CD4-positive, alpha-beta T cell treated with Interleukin-15 for 4 hours (primary cell): ENCODE results near the gene TNS3.

Experiments
- DNase-seq: peaks from one replicate; pipeline ENCODE4 v3.0.0-alpha.2; 2020; ENCODE audit warnings: low spot score

The TNS3 gene

DNA sequence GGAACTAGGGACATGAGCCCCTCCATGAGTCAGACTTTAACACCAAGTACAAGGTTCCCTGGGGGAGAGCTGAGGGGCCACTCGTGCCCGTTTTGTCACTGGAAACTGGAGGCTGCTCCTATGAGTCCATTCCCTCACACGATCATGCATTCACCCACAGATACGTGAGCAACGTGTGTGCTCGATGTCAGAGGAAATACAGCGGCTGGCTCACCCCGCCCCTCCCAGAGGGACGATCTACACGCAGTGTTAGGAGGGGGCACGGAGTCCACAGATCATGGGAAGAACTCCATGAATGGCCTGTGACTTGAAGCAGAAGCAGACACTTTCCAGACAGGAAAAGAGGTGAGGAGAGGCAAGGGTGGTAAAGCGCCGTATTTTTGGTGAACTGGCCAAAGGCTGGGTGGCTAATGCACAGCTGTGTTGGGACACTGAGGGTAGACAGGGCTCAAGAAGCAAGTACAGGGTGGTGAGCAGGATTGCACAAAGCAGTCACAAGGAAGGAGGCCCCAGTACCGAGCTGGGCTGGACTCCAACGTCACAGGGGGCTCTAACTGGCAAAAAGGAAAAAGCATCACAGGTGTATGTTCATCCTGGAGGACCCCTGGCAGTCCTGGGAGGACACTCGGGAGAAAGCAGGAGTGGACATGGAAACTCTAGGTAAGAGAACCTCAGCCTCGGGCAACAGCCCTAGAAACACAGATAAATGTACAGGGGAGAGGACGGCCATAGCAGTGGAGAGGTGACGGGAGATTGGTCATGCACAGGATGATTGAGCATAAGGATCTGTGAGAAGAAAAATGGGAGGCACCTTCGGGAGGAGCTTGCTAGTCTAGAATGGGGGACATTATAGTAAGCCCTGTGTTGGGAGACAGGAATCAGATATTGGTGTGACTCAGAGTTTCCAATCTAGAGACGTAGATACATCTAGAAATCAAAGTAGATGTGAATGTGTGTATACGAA lies 41.2 kb downstream of the TNS3 start:
- DNase-seq, result no peak

DNA sequence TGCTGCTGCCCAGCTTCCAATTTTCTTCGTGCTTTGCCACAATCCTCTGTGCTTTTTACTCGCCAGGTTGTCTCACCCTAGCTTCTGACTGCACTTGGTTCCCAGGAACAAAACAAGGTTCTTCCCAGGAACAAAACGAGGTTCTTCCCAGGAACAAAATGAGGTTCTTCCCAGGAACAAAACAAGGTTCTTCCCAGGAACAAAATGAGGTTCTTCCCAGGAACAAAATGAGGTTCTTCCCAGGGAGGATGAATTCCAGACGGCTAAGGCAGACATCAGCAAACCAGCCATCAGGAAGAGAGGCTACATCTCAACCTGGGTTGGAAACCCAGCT lies 41.9 kb downstream of the TNS3 start:
- DNase-seq, result no peak

- DNase-seq, result no peak
Observed at GRCh38 chr7:47539398-47540052, 42.4 kb downstream of the TNS3 start.

GRCh38 chr7:47538846-47539311 lies 43.0 kb downstream of the TNS3 start:
- no peak for DNase-seq

DNA sequence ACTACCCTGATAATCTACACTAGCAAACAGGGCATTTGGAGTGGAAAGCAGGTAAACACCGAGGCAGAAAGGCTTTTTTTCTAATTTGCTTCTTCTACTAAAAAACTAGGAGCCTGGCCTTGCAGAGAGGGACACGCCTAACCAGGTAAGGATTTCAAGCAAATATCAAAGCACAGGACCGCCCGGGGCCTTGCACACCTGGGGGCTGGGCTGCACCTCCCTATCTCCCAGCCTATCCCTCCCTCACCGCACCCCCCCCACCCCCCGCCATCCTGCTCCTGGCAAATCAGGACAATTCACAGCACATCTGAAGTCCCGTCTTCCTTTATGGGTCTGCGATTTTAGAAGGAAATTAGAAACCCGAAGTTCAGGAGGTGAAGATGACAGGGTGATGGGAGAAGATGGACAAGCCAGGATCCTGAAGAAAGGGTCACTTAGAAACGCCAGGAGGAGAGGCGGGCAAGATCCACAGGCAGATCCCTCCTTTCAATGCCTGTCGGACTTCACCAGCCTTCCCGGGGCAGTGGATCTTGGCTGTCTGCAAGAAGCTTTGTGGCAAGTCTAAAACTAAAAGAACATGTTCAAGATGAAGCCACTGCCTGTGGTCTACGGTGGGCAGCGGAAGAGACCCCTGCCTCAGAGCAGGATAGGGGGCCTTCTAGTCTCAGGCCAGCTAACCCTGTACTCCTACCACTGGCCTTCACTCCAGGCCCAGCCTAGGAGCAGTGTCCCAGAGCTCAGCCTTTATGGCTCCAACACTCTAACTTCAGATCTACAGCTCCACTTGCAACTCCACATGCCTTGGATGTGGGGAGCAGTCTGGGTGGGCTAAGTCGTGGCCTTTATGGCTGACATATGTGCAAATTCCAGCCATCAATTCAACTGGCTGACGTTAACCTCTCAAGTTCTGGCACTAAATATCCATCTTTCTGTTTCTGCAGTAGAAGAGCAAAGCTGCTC lies 43.9 kb downstream of the TNS3 start:
- no peak for DNase-seq

DNA sequence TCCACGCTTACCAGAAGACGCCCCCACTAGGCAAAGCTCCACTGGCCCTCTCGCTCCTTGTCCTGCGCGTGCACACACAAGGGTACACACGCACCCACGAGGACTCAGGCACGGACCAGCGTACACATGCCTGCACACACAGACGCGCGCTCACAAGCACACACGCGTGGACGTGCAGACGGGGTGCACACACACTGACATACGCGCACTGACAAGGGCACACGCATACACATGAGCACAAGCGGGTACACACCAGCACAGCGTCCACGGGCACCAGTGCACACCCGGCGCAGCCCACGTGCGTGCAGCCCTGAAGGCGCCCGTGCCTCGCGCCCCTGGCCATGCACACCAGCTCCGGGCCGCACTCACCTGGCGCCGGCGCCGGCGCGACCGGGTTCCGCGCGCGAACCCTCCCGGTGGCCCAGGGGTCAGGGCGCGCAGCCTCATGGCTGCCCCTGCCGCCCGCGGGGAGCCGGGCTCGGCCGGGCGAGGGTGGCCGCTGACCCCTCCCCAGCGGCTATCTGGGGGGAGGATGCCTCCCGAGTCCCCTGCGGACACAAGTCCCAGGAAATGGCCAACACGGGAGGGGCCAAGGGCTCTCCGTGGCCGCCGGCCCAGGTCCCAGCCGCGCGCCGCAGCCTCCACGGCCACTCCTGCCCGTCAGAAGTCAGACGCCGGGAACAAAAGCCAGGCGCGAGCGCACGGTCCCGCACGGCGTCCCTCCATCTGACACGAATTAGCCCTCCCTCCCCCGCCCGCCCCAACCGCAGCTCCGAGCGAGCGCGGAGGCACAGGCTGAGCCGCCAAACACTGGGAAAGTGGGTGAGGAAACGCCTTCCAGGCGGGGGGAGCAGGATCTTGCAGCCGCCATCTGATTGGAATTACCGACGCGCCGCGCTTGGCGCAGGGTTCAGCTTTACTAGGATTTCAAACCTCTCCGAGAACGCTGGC lies 45.0 kb downstream of the TNS3 start:
- DNase-seq, result no peak

DNA sequence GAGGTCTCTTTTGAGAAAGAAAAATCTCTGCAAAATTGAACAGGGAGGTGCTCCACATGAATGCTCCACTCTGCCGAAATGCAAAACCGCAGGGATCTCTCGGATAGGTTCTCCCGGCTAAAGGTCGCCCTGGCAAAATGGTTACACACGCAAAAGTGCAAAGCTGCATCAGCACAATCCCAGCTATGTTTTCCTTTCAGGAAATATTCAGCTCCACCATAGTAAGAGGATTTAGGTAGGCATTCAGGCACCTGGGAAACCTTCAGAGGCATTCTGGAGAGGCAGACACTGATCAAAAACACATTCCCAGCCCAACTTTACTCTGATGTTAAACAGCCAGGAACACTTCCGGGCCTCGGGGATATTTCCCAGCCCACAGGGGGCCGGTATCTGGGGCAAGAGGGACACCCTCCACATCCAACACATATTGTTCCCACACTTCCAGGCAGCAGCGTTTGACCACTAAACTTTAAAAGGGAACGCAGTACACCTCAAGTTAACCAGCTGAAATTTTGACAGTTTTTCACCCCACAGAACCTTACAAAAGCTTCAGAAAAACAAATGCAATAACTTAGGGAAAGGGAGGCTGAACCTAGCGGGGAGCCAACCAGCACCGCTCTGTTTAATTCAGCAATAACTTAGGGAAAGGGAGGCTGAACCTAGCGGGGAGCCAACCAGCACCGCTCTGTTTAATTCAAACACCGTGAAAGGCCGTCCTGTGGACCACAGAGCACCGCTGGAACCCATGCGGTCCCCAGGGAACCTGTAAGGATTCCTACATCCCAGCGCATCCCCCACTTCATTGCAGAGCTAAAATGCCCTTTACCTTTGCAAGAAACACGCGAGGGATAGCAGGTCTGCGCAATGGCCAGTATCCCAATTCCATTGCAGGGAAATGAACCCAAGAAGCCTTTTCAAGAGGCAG lies 45.9 kb downstream of the TNS3 start:
- DNase-seq, result no peak

DNA sequence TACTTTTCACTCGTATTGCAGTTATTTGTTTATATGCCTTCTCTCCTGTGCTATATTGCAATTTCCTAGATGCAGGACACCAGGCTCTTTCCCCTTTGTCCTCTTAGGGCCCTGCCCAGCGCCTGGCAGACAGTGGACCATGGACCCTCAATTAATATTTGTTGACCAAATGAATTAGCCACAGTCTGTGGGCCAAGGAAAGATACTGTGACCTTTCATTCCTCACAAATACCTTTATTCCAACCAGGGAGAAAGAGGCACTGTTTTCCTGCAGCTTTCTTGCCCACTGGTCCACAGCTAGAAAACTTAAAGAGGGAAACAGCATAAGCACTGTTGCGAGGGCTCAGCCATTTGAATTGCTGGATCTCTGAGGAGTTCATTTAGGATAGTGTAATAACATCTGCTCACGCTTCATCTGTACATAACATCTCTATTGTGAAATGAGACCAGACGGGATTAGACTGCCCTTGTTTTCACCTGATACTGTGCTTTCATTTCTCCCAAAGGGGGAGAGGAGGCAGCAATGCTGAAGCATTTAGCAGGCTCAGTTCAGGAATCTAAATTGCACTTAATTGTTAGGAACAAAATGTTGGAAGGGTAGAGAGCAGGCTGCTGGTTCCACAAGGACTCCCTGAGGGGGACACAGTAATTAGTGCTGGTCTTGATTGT lies 46.7 kb downstream of the TNS3 start:
- no peak for DNase-seq

DNA sequence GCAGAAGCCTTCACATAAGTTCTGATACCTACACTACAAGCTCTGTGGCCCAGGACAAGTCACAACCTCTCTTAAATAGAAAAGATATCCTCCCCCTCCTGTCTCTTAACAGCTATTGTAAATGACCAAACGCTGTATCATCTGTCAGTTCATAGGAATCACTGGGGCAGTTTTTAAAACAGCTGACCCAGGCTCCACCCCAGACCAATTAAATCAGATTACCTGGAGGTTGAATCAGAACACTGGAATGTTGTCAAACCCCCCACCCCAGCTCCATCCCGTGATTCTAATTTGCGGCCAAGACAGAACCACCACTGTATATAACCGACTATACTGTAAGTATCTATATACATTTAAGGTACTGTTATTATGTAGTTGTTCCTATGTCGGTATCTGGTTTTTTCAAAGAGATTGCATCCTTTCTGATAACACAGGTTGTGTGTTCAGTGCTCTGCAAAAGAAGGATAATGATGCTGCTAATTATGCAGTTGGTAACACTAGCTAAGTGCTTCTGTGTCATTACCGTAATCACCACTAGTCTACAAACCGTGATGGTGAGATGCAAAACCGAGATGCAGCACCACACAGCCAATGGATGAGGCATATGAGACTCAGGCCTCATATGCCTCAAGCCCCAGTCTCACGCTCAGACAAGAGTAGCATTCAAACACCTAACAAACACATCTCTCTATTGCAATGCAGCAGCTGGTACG lies 47.4 kb downstream of the TNS3 start:
- DNase-seq, result no peak

DNA sequence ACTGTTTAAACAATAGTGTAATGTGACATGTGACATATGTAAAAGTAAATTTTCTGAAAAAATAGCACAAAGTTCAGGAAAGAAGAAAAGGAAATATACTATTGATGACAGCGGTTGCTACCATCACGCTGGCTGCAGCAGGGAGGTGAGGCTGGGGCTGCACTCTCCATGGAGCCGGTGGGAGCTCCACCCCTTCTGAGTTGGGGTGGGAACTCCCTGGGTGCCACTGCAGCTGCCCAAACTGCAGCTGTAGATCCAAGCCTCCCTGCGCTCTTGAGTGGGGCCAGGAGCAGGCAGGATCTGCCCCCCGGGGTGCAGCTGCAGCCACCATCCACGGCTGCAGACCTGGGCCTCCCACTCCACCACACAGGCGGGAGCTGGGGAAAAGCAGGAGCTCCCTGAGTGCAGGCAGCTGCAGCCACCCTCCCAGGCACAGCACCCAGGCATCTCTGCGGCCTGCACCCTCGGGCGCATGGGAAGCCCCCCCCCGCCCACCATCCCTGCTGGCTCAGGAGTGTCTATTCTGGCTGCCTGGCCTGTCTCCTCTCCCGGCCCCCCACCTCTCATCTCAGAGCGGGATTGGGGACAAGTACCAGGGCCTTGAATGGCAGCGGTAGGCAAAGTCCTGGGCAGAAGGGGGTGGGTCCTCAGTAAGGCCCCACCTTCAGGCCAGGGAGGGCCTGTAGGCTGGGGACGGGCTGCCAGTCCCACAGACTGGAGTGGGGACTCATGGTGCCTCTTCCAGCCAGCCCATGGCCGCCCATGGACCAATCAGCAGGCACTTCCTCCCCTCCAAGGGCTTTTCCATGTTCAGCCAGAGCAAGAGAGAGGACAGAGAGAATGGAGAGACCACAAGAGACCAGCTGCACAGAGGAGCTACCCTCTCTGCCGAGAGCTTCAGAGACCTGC lies 50.1 kb downstream of the TNS3 start:
- DNase-seq, result no peak

- no peak for DNase-seq
Observed at GRCh38 chr7:47529826-47530555, 51.9 kb downstream of the TNS3 start.

- DNase-seq, result no peak
Observed at GRCh38 chr7:47529405-47529804, 52.5 kb downstream of the TNS3 start.

- DNase-seq, result no peak
Observed at GRCh38 chr7:47528471-47528870, 53.4 kb downstream of the TNS3 start.

- no peak for DNase-seq
Observed at GRCh38 chr7:47526466-47526865, 55.4 kb downstream of the TNS3 start.

GRCh38 chr7:47525066-47525623 lies 56.8 kb downstream of the TNS3 start:
- DNase-seq, result no peak

DNA sequence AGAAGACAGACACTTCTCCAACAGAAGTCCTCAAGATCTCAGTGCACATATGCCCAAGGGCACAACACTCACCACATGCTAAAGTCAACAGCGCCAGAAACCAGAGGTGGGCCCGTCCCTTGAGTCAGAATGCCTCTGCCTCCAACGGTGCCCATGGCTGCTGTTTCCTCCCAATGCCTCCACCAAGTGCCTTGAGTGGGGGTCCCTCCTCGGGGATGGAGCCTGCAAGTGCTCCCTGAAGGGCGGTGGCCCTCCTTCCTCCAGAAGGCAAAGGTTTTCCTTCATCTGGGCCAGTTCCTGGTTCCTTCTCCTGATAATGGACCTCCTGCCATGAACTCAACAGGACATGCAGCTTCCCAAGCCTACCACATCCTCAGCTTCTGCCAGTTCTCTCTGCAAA lies 58.5 kb downstream of the TNS3 start:
- DNase-seq, result no peak
